ENCODE data around the gene IL18RAP.
A peak's percentile ranks its signal among the peaks of the same experiment; 100 is the strongest.

IL18RAP gene

DNA sequence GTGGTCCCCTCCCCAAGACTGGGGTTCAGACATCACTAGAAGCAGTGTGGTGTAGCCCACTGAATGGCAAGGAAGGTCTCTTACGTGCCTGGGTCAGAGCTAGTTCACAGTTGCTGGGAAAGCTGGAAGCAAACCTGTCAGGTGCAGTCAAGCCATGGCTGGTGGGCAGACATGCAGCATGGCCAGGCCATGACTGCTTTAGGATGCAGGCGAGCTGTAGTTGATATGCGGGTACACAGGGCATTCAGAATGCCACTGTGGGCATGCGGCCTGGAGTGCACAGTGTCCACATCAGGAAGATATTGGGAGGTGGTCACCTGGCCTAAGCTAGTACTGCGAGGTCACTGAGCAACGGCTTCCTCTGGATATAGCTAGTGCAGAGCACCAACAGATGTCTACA is 38.2 kb downstream of the IL18RAP start:
- no peak for DNase-seq

DNA sequence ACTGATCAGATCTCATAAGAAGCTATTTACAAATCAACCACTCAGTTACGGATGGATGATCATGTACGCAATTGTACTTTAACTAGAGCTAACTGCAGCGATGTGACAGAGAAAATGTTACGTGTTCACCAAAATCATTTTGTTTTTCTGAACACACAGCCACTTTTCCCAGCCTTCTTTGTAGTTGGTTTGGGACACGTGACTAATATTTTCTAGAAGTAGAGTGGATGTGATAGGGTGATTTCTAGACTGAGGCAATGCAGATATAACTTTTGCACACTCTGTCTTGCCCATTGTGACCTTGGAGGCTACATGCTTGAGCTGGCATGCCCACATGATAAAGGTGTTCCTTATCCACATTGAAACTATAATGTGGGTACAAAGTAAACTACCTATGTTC is 40.2 kb downstream of the IL18RAP start:
- no peak for DNase-seq

DNA sequence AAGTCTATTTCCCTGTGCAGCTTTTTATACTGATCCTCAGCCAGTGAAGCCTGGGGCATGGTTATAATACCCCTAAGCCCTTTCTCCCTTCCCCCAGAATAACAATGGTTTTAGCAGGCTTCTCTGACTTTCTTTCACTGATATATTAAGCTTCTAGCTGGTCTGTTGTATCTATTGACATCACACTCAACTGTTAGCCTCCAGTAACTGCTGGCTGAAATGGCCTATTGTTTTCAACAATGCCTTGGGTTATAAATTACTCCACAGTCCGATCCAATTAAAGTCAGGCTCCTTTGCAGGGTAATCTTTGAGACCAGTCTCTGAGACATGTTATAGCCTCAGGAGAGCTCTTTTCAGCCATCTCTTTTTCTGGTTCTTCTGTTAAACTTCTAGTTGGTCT is 47.2 kb downstream of the IL18RAP start:
- no peak for DNase-seq

DNA sequence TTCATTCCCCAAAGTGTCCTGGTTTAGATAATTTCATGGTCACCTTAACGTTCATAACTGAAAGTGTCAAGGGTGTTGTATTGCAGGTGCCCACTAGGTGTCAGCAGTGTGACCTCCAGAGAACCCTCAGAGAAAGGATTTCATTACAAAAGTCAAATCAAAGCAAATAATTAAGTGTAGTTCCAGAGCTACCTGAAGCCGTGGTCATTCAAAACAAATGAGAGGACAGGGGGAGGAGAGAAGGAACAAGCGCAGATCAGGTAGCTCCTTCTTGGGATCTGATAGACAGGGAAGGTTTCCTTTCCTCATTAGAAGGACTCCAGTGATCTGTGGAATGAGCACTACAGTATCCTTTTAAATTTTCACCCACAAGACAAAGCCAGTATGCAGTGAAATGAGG is 50.1 kb downstream of the IL18RAP start, which contains the start of gene SLC9A4:
TSS of gene SLC9A4 (plus strand) at position 207 of the 400 bp plus-strand sequence. CDS start 534 bp downstream, outside the sequence.
- DNase-seq = peak; percentile 38

DNA sequence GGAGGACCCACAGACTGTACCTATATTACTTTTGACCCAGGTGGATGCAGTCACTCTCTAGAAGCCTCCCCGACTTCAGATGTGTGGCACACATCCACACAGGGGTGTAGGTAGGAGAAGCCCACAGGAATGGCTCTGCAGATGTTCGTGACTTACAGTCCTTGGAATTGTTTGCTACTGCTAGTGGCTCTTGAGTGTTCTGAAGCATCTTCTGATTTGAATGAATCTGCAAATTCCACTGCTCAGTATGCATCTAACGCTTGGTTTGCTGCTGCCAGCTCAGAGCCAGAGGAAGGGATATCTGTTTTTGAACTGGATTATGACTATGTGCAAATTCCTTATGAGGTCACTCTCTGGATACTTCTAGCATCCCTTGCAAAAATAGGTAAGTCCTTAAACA is 50.7 kb downstream of the IL18RAP start:
- no peak for DNase-seq

DNA sequence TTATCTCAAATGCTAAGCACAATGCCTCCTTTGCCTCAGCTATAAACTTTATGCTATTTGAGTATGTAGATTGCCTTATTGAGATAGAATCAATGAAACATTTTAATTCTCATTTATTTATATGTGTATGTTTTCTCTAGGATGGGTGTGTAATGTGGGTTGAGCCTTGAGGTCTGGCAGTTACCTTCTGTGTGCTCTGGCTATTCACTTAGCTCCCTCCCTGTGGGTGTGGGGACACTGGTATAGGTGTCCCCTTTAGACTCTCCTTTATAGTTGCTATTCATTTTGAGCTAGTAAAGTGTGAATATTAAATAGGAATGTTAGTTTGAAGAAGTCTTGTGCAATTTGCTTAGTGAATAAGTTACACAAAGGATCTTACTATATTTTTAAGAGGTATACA is 51.8 kb downstream of the IL18RAP start:
- DNase-seq = no peak

DNA sequence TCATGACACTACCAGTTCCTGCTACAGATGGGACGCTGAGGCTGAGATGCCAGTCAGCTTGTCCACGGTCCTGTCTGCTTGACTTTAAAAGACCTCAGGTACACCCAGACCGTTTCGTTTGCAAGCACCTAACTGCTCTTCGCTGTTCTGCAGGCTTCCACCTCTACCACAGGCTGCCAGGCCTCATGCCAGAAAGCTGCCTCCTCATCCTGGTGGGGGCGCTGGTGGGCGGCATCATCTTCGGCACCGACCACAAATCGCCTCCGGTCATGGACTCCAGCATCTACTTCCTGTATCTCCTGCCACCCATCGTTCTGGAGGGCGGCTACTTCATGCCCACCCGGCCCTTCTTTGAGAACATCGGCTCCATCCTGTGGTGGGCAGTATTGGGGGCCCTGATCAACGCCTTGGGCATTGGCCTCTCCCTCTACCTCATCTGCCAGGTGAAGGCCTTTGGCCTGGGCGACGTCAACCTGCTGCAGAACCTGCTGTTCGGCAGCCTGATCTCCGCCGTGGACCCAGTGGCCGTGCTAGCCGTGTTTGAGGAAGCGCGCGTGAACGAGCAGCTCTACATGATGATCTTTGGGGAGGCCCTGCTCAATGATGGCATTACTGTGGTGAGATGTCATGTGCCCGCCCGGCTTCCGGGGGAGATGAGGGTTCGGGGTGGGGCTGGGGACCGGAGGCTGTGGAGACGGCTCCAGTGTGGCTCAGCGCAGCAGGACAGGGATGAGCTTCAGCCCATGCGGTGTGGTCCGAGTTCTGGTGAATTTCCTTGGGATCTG is 55.9 kb downstream of the IL18RAP start:
- DNase-seq = no peak

DNA sequence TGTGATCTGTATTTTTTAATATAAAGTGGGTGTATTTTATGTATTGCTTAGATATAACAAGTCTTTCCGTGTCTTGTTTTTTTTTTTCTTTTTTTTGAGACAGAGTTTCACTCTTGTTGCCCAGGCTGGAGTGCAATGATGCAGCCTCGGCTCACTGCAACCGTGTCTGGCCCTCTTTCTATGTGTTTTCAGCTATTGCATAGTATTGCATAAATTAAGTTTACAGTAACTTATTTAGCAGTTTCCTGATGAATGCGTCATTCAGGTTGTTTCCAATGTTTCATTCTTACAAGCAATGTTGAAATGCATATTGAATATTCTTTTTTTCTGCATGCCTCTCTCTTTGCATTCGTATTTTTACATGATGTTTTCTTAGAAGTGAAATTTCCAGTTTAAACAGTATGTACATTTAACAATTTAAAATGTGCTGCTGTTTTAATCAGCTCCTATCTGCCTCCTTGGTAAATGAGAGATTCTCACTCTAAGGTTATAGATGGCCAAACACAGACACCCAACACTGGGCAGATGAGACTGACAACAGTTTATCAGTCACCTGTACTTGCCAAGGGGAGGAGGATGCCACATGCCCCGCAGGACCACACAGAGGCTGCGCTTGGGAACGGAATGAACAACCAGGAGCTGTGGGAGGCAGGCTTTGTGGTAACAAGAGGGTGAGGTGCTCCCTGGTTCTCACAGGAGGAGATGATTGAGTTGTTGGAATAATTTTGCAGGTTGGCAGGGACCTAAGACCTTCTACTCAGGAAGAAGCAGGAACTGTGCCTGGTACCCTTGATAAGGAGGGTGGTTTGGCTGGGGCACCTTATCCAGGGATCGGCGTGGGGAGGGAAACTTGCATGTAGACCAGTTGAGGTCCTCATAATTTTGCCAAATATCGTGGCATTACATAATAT is 57.6 kb downstream of the IL18RAP start:
- no peak for DNase-seq

DNA sequence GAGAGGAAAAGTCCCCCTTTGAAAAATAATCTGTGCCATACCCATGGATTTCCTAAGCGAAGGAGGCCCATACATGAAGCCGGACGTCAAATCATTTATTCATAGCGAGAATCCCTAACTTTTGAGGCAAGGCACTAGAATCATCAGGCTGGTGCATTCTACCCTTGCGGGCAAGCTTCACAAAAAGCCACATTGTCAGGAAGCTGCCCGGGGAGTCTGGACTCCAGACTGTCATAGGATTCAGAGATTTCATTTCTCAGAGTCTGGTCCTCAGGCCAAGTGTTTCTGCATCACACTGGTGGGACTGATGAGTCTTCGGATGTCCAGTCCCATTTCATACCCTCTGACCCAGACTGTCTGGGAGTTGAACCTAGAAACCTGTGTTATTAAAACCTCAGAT is 59.0 kb downstream of the IL18RAP start:
- no peak for DNase-seq

DNA sequence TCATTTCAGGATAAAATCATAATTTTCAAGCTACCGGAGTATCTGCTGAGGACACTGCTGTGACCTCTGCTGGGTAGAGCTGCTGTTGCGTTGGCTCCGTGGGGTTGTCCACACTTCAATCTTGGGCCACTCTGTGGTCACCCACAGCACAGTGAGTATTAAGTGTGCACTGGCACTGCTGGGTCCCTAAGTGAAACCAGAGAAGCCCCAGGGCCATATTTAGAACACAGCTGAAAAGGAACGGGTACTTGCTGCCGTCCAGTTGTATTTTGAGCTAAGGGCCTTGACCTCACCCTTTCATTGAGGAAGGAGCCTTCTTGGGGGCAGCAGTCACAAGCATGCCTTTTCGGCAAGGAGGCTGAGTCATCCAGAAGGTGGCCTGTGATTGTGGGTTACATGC is 60.1 kb downstream of the IL18RAP start:
- DNase-seq = no peak

DNA sequence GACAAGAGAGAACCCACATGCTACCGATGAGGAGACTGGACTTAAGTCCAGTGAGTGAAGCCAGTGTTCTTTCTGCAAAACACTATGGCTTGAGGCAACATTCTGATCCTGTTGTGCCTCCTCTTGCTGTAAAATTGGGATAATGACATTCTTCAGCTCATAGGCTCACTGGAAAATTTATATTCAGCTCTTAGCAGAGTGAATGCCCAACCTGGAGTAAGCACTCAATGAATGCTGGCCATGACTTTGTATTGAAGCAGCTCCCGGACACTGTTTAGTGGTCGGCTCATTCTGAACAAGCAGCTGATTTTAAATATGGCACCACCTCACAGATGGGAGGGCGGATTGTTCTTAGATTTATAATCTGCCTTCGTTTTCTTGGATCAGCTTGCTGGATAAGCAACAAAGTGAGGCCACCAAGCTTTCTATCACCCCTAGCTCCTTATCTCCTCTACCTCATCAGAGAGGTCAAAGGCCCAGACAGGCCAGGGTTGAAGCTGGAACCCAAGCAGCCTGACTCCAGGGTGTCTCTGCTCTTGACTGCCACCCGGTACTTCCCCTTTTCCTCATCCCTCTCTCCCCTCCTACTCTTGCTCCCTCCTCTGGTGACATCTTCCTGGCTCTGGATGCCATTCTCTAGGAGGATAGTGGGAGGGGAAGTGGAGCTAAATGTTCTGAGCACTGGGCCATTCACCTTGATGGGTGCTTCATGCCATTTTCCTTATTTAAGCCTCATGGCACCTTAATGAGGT is 61.5 kb downstream of the IL18RAP start:
- DNase-seq = no peak

DNA sequence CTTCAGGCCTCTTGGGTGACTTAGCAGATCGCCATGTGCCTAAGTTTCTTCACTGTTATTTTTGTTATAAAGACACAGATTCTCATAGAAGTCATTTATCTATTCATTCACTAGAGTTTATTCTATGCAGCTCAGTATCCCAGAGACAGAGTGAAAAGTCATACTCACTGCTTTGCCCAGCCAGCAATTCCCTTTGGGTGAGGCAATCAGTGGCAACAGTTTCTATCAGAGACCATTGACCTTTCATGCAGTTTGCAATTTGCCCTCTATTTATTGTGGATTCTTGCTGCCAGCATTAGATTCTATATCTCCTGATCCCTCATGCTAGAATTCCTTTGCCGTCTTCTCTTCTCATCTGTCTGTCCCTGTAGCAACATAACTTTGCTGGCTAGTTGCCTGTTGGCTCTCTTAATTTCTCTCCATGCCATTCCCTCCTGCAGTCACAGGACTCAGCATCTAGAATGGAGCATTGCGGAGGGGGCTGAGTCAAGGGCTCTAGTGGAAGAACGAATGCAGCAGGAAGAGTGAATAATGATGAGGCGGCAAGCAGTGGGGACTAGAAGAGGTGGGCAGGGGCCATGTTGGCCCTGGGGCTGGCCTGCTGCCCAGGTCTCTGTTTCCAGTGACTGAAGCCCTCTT is 62.3 kb downstream of the IL18RAP start:
- no peak for DNase-seq

DNA sequence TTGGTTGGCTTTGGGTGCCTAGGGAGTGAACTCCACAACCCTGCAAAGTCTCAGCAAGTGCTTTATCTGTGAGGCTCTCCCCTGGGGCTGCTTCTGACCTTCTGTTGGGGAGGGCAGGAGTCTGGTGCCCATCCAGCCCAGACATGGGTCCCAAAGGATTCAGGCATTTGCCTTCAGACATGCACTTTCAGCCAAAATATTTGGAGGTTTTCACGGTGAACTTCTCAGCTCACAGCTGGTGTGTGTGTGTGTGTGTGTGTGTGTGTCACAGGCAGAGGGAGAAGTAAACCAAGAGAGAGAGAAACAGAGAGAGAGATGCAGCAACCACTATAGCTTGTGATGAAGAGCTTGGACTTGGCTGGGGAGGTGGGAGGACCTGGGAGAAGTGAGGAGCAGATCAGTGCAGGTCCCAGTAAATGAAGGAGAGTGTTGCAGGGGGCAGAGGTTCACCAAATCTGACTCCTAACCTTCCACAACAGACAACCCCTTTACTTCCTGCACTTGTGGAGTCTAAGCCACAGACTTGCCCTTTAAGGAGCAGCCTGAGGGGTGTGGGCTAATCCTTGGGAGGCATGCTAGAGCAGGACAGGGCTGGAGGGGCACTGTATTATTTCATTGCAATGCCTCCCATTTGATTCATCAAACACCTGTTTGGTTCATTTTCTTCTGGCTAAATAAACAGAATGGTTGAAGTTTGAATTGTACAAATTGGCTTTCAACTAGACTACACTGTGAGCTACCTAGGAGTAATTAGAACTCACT is 64.2 kb downstream of the IL18RAP start:
- no peak for DNase-seq

DNA sequence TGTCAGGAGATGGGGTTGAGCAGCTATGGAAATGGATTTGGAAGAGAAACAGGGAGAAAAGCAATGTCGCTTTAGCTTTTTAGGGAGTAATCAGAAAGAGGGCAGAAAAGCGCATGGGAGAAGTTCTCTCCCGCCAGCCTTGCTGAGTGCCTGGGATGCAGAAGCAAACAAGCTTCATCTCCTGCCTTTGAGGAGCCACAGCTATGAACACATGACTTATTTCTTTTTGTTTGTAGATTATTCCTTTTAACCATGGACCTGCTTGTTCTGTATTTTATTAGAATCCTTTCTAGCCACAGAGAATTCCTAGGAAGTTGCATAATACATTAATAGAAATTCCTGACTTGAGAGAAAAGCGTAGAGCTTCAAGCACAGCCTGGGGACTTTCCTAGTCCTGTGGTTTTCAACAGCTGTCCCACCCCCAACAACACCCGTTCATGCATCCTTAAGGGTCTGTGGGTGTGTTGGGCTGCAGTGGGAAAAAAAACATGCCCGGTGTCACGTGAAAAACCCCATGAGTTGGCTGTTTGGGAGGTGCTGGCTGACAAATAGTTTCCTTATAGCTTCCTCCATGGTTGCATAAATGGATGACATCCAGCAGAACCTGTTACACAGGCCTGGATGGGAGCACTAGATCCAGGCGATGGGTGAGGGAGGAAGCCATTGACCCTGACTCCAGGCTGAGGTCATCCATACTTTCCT is 65.0 kb downstream of the IL18RAP start:
- no peak for DNase-seq

DNA sequence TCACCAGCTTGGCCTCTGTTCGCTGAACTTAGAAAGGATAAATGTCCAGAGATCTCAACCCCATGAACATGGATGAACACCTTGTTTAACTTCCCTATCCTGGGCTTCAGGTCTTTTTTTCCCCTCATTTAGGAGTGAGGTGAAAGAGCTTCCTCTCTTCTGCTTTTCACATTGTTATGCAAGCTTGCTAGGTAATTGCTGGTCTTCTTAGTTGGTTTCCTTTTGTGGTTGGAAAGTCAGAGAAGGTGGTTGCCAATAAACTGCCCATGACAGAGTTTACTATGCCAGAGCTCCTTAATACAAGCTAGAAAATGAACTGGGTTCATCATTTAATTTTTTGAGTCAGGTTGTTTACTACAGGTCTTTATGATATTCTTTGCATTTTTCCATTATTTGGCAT is 66.7 kb downstream of the IL18RAP start:
- DNase-seq = peak; percentile 5

DNA sequence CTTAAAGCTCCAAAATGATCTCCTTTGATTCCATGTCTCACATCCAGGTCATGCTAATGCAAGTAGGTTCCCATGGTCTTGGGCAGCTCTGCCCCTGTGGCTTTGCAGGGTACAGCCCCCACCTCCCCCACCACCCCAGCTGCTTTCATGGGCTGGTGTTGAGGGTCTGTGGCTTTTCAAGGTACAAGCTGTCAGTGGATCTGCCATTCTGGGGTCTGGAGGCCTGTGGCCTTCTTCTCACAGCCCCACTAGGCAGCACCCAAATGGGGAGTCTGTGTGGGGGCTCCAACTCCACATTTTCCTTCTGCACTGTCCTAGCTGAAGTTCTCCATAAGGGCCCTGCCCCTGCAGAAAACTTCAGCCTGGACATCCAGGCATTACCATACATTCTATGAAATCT is 69.0 kb downstream of the IL18RAP start:
- DNase-seq = no peak

DNA sequence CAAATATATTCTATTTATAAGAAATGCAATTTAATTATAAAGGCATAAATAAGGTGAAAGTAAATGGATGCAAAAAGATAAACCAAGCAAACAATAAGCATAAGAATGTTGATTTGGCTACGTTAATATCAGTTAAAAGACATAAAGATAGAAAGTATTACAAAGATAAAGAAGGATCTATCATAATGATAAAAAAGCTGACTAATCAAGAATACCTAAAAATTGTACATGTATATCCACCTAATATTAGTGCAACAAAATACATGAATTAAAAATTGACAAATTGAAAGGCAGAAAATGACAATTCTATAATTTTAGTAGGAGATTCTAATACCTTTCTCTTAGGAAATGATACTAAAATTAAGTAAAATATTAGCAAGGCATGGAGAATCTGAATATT is 71.6 kb downstream of the IL18RAP start:
- no peak for DNase-seq

DNA sequence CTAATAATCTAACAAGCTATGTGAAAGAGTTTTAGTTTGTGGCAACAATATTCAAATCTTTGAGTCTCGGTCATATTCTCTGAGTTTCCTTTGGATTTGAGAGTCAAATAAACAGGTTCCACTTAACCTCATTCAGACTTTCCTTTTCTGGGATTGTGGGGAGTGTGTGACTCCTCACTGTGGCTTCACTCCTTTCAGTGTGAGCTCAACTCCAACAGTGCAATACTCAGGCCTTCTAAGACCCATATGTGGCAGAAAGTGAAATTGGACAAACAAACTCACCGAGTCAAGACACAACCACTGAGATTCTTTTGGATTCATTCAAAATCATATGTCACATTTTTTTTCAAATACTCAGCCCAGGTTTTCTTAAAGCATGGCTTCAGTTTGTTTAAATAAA is 75.5 kb downstream of the IL18RAP start:
- DNase-seq = no peak

DNA sequence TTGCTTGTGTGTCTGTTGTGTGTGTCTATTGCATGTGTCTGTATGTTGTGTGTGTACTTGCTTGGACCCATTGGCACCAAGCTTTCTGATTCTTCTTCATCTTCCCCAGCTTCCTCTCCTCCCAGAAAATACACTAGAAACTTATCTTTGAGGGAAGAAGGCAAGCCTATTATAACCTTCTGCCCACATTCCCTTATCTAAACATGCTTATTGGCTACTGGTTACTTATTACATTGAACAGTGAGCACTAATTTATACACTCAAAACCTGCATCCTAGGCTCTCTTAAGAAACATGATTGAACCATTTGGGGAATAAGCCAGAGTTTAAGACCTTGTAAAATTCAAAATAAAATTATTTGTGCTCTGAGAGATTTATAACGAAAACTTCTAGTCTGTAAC is 76.6 kb downstream of the IL18RAP start:
- DNase-seq = no peak
